B cell (primary cell): ENCODE data around the gene AIF1.

Experiments
- EZH2 ChIP-seq: IDR thresholded peaks from 2 replicates; pipeline ENCODE4 v1.6.1; 2012; ENCODE audit warnings: borderline replicate concordance, low read depth, mild to moderate bottlenecking, moderate library complexity, low read length; ENCODE audit not compliant: insufficient read depth, poor library complexity, severe bottlenecking
- TF ChIP-seq, protein P1 (sequence below): fragments of 200-600 bp; IDR thresholded peaks from one replicate; pipeline ENCODE4 v1.8.0; 2022; ENCODE audit warnings: antibody characterized with exemption, mild to moderate bottlenecking

DNA sequence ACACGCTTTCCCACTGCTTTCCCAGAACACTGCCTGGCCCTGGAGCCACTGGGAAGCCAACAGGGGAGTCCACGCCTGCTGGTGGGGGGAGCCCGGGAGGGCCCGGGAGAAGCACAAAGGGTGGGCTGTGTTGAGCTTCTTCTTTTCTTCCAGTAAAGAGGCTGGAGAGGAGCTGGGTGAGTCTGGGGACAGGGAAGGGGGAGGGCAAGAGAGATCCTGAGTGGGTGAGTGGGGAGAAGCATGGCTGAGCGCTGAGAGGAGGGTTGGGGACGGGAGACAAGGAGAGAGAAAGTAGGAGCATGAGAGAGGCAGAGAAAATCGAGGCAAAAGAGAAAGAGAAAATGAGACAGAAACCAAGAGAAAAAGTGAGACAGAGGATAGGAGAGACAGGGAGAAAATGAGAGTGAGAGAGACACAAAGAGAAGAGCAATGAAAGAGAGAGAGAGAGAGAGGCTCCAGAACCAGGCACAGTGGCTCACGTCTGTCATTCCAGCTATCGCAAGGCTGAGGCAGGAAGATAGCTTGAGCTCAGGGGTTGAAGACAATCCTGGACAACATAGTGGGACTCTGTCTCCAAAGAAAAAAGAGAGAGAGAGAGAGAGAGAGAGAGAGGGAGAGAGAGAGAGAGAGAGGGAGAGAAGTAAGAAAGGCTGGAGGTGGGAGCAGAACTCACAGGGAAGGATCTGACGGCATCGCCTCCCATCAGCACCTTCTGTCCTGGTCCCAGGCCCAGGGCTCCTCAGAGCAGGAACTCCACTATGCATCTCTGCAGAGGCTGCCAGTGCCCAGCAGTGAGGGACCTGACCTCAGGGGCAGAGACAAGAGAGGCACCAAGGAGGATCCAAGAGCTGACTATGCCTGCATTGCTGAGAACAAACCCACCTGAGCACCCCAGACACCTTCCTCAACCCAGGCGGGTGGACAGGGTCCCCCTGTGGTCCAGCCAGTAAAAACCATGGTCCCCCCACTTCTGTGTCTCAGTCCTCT, 26.9 kb upstream of the AIF1 start:
- TF ChIP-seq, protein P1, sequence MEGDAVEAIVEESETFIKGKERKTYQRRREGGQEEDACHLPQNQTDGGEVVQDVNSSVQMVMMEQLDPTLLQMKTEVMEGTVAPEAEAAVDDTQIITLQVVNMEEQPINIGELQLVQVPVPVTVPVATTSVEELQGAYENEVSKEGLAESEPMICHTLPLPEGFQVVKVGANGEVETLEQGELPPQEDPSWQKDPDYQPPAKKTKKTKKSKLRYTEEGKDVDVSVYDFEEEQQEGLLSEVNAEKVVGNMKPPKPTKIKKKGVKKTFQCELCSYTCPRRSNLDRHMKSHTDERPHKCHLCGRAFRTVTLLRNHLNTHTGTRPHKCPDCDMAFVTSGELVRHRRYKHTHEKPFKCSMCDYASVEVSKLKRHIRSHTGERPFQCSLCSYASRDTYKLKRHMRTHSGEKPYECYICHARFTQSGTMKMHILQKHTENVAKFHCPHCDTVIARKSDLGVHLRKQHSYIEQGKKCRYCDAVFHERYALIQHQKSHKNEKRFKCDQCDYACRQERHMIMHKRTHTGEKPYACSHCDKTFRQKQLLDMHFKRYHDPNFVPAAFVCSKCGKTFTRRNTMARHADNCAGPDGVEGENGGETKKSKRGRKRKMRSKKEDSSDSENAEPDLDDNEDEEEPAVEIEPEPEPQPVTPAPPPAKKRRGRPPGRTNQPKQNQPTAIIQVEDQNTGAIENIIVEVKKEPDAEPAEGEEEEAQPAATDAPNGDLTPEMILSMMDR: no peak
- TF ChIP-seq EZH2: no peak
